ENCODE results near the gene DPF3. TPM values are rescaled to one million over a fixed set of nuclear protein-coding genes. Genes with fewer than 3 reads are reported as not detected.

Gene DPF3
- total RNA-seq (10 to 100 TPM; 19.4 to 25.3 (median 23.1) TPM), polyA plus RNA-seq (10 to 100 TPM in 2 of 3 donors, 1 to 10 TPM in 1; 2.3 to 14.9 (median 10.2) TPM)
- long read RNA-seq, donor 1, partial matches to known transcripts = 4 of 5 reads
- long read RNA-seq, donor 1, other reads (novel, unspliced or antisense) = 1 of 5 reads
- long read RNA-seq, donor 2, full-length matches to known transcripts = 4 of 11 reads
- long read RNA-seq, donor 2, partial matches to known transcripts = 4 of 11 reads
- long read RNA-seq, donor 2, other reads (novel, unspliced or antisense) = 3 of 11 reads

DNA sequence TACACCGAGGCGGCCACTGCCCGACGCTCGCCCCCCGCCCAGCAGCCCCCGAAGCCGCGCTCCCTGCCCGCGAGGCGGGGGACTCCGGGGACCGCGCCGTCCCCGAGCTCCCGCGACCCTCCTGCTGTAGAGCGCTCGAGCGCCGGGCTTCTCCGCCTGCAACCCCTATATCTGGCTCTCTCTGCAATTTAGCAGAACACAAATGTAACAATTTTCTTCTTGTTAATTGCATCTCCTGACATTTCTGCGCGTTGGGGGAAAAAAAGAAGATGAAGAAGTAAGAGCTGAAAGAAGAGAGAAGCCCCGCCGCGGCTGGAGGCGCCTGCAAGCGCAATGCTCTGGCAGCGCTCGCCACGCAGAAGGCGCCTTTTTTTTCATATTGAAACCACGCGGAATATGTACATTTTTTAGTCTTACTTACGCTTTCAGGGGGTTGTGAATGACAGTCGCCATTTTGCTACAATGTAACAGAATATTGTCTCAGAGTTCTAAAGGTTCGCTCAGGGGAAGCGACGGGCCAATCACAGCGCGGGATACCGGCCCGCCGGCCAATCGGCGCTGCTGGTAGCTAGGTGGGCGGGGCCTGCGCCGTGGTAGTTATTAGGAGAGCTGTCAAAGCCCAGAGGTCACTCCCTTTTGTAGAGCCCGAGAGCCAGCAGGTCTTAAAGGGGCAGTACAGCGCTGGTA, at the start of gene DPF3:
DPF3 (minus strand) TSS at position 466 of the 687 bp plus-strand sequence; CDS start at position 453, 13 bp downstream.
- TF ChIP-seq, protein P1, sequence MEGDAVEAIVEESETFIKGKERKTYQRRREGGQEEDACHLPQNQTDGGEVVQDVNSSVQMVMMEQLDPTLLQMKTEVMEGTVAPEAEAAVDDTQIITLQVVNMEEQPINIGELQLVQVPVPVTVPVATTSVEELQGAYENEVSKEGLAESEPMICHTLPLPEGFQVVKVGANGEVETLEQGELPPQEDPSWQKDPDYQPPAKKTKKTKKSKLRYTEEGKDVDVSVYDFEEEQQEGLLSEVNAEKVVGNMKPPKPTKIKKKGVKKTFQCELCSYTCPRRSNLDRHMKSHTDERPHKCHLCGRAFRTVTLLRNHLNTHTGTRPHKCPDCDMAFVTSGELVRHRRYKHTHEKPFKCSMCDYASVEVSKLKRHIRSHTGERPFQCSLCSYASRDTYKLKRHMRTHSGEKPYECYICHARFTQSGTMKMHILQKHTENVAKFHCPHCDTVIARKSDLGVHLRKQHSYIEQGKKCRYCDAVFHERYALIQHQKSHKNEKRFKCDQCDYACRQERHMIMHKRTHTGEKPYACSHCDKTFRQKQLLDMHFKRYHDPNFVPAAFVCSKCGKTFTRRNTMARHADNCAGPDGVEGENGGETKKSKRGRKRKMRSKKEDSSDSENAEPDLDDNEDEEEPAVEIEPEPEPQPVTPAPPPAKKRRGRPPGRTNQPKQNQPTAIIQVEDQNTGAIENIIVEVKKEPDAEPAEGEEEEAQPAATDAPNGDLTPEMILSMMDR (IDR thresholded peaks at IDR 0.05) = no peak
- H3K27ac ChIP-seq = peak within 1 kb of the TSS; percentile 92
- no peaks in the 10 kb centered on the region for H3K36me3 ChIP-seq (ENCODE audit: insufficient read depth in 1 of 2, low read depth in 1 of 2)
- peaks cover 36% of the 10 kb centered on the region for H3K4me1 ChIP-seq
- 0 to 1% (median 0%) methylated on average over 34 to 54 of the region's 54 CpGs for WGBS, 3 donors
- ATAC-seq = peak; percentile 94 to 98 (median 96)
- peak within 1 kb of the TSS; percentile 96 for H3K4me3 ChIP-seq
- DNase-seq = peak; percentile 97 to 98
- H3K9me3 ChIP-seq = no peaks in the 10 kb centered on the region
- H3K27me3 ChIP-seq (ENCODE audit: insufficient read depth in 3 of 3, low read length in 2 of 3) = peaks cover 0 to 7% (median 0%) of the 10 kb centered on the region in 3 donors
- intact Hi-C loops (cut with DNase I) = loop anchor here in 1 of 2 donors (5.0 kb wide), 4 partner anchors 81 to 276 kb away; no protein-coding TSS in a partner anchor

DNA sequence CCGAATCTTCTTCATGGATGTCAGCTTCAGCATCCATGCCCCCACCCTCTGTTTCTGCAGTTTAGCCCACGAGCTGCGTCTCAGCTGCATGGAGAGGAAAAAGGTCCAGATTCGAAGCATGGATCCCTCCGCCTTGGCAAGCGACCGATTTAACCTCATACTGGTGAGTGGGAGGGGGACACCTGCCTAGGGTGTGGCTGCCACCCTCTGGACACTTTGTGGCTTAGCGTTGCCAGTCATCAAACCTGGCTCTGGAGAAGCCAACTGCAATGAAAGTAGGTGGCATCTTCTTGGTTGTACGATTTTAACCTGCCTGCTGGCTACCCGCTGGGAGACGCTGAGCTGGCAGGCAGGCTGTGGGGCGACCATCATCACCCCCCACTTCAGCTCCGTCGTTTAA, 49.0 kb upstream of the DPF3 start:
- no peak overlapping the region for H3K27ac ChIP-seq
- no peaks in the 10 kb centered on the region for H3K4me1 ChIP-seq
- intact Hi-C loops (cut with DNase I) = no loop called here
- no peak for ATAC-seq
- TF ChIP-seq, protein P1 (IDR thresholded peaks at IDR 0.05) = no peak
- no peaks in the 10 kb centered on the region for H3K27me3 ChIP-seq (ENCODE audit: insufficient read depth in 3 of 3, low read length in 2 of 3)
- DNase-seq = no peak
- H3K36me3 ChIP-seq (ENCODE audit: insufficient read depth in 1 of 2, low read depth in 1 of 2) = peaks cover 2 to 97% of the 10 kb centered on the region in 2 donors
- H3K9me3 ChIP-seq = no peaks in the 10 kb centered on the region
- no peak overlapping the region for H3K4me3 ChIP-seq
- 92 to 96% (median 92%) methylated on average over 14 of the region's 14 CpGs for WGBS, 3 donors

DNA sequence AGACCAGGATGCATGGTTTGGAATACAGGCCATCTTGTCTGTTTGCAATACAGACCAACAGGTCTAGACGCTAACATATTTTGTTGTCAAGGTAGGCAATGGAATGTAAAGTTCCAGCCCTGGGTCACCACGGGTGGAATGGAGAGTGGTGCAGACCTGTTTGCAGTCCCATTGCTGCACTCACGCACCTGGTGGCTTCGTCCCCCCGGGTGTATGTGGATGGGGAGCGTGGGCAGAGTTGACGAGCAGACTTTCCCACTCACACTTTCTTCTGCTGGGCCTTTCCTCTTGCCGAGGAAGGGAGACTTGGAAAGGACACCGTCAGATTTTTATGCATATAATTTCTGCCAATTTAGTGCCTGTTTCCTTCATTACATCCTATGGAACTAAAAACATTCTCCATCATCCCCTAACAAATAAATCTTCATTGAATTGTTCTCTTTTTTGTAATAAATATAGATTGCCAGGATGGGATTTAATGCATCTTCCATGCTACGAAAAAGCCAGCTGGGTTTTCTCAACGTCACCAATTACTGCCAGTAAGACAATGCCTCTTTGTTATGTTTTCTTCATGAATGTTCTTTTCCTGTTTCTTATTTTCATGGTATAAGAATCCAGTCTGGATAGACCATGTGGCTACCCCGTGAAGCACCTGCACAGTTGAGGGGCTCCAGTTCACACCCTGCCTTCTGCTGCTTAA, 47.5 kb upstream of the DPF3 start:
- Histone ChIP-seq H3K27me3 (ENCODE audit: insufficient read depth in 3 of 3, low read length in 2 of 3) (no peaks in the 10 kb centered on the region), H3K4me3 (no peak overlapping the region), H3K36me3 (ENCODE audit: insufficient read depth in 1 of 2, low read depth in 1 of 2) (peaks cover 2 to 84% of the 10 kb centered on the region in 2 donors), H3K4me1 (no peaks in the 10 kb centered on the region), H3K27ac (no peak overlapping the region), H3K9me3 (no peaks in the 10 kb centered on the region)
- ATAC-seq = no peak
- intact Hi-C loops (cut with DNase I) = no loop called here
- TF ChIP-seq, protein P1 (IDR thresholded peaks at IDR 0.05) = no peak
- no peak for DNase-seq
- 66 to 70% (median 67%) methylated on average over 12 of the region's 12 CpGs for WGBS, 3 donors

DNA sequence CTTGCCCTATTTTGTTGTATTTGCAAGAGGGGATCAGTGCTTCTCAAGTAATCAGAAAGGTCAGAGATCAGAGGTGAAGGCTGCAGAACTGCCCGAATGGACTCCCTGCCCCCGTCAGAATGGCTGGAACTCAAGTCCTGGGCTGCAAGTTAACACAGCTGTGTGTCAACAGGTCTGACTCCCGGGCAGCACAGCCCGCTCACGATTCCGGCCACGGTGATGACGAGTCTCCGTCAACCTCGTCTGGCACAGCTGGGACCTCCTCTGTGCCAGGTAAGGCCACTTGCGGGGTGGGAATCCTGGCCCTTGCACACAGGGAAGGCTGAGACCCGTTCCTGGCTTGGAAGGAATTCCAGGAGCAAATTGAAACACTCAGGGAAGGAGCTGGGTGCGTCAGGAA, 45.7 kb upstream of the DPF3 start:
- no peak overlapping the region for H3K4me3 ChIP-seq
- no peak for ATAC-seq
- no peaks in the 10 kb centered on the region for H3K27me3 ChIP-seq (ENCODE audit: insufficient read depth in 3 of 3, low read length in 2 of 3)
- no peaks in the 10 kb centered on the region for H3K4me1 ChIP-seq
- H3K9me3 ChIP-seq = no peaks in the 10 kb centered on the region
- H3K27ac ChIP-seq = no peak overlapping the region
- intact Hi-C loops (cut with DNase I) = no loop called here
- TF ChIP-seq, protein P1 (IDR thresholded peaks at IDR 0.05) = no peak
- H3K36me3 ChIP-seq (ENCODE audit: insufficient read depth in 1 of 2, low read depth in 1 of 2) = peaks cover 2 to 66% of the 10 kb centered on the region in 2 donors
- WGBS, 3 donors = 75 to 79% (median 78%) methylated on average over 13 of the region's 13 CpGs
- DNase-seq = no peak
